K562 (cell line): ENCODE results near the gene CTSF. TPM values are rescaled to one million over a fixed set of nuclear protein-coding genes. Genes with fewer than 3 reads are reported as not detected.

Source experiments
- ATAC-seq: fragments of 200-7000 bp; cut with Tn5 transposase; 3 replicates; pipeline ENCODE4 v1.9.1; 2020; ENCODE audit warnings: moderate library complexity
- BruUV-seq: library from RNA; stranded (reverse); fragments of 400-500 nt; replicated peaks from 2 replicates; lab custom pipeline; 2021; lab: Mats Ljungman, UMichigan
- CTCF ChIA-PET: fragments of 300-600 bp; formaldehyde crosslinking; extraction: SDS; loops from one replicate; lab custom pipeline; 2021; ENCODE audit warnings: low intra/inter-chr PET ratio; lab: Yijun Ruan, JAX
- POLR2A ChIA-PET: fragments of 300-600, 350-650 bp; sonication (Branson Sonifier 250); formaldehyde crosslinking; extraction: SDS; loops from one replicate; lab custom pipeline; 2021; ENCODE audit warnings: antibody characterized with exemption, inconsistent platforms; lab: Yijun Ruan, JAX
- DNase-seq, 4 experiments: peaks; one replicate each; pipeline versions ENCODE4 v3.0.0 to v3.0.0-alpha.2; 2011 to 2018; ENCODE audit warnings: low spot score in 3 of 4, mixed read lengths in 3 of 4; ENCODE audit errors: extremely low read depth in 1 of 4
- FAIRE-seq: peaks from 2 replicates; lab custom pipeline; 2011; peaks lifted over from hg19 to GRCh38; lab: Jason Lieb, UNC
- H2AFZ ChIP-seq: 2 replicates; pipeline ENCODE4 v1.6.0; 2011; ENCODE audit warnings: low read depth, low read length, control low read depth, inconsistent platforms
- H3K27ac ChIP-seq: fragments of 200-600 bp; 3 replicates; pipeline ENCODE4 v1.8.0; 2011; ENCODE audit warnings: low read depth, mild to moderate bottlenecking, control low read depth, inconsistent platforms, low read length, moderate library complexity, mixed read lengths; ENCODE audit errors: extremely low read depth
- H3K27me3 ChIP-seq, 2 experiments: fragments of 300-600 bp in 1 of 2; 2 replicates in 1 of 2; 3 replicates in 1 of 2; pipeline versions ENCODE4 v1.6.0 to v1.8.0; 2011; ENCODE audit warnings: inconsistent platforms in 2 of 2, low read length in 2 of 2, mild to moderate bottlenecking in 1 of 2, mixed read lengths in 1 of 2, moderate library complexity in 1 of 2; ENCODE audit not compliant: control insufficient read depth in 2 of 2, insufficient read depth in 2 of 2
- H3K36me3 ChIP-seq: fragments of 300-600 bp; 3 replicates; pipeline ENCODE4 v1.8.0; 2011; ENCODE audit warnings: mild to moderate bottlenecking, low read length, inconsistent platforms; ENCODE audit not compliant: control insufficient read depth, insufficient read depth
- H3K4me1 ChIP-seq, 2 experiments: fragments of 200-600 bp in 1 of 2; replicated peaks in 1 of 2; 2 replicates in 1 of 2; 3 replicates in 1 of 2; pipeline versions ENCODE4 v1.5.1 to v1.8.0; 2011; ENCODE audit warnings: inconsistent platforms in 2 of 2, low read length in 2 of 2, mild to moderate bottlenecking in 1 of 2, mixed read lengths in 1 of 2, moderate library complexity in 1 of 2; ENCODE audit not compliant: control insufficient read depth in 2 of 2, insufficient read depth in 2 of 2
- H3K4me2 ChIP-seq: 2 replicates; pipeline ENCODE4 v1.6.1; 2011; ENCODE audit warnings: low read length, control low read depth, inconsistent platforms, mixed read lengths; ENCODE audit not compliant: insufficient read depth
- H3K4me3 ChIP-seq: fragments of 200-600 bp; sonication (generic), shearing (Covaris generic); 2 replicates; pipeline ENCODE4 v1.5.1; 2016; ENCODE audit warnings: control low read depth, inconsistent platforms
- H3K79me2 ChIP-seq: fragments of 200-600 bp; 3 replicates; pipeline ENCODE4 v1.8.0; 2011; ENCODE audit warnings: low read length, inconsistent platforms; ENCODE audit not compliant: control insufficient read depth, insufficient read depth
- H3K9ac ChIP-seq, 2 experiments: 2 replicates each; pipeline versions ENCODE4 v1.6.0 to v1.6.1; 2011; ENCODE audit warnings: low read depth in 2 of 2, low read length in 2 of 2, control low read depth in 1 of 2, inconsistent platforms in 1 of 2, mild to moderate bottlenecking in 1 of 2, mixed read lengths in 1 of 2; ENCODE audit not compliant: insufficient read depth in 1 of 2
- H3K9me1 ChIP-seq: one replicate; pipeline ENCODE4 v1.6.0; 2011; ENCODE audit warnings: inconsistent platforms, mild to moderate bottlenecking, low read length, moderate library complexity; ENCODE audit not compliant: control insufficient read depth, insufficient read depth
- H3K9me3 ChIP-seq: replicated peaks from 2 replicates; pipeline ENCODE4 v1.5.1; 2011; ENCODE audit warnings: low read depth, low read length, inconsistent platforms; ENCODE audit not compliant: control insufficient read depth, insufficient read depth
- H4K20me1 ChIP-seq: replicated peaks from 2 replicates; pipeline ENCODE4 v1.6.1; 2011; ENCODE audit warnings: low read length, inconsistent platforms, mixed read lengths; ENCODE audit not compliant: control insufficient read depth, insufficient read depth
- ATF4 ChIP-seq: fragments of 450-650 bp; formaldehyde crosslinking; IDR thresholded peaks from 2 replicates; pipeline ENCODE4 v1.4.0; 2022; ENCODE audit warnings: mild to moderate bottlenecking, moderate library complexity
- BMI1 ChIP-seq: fragments of 150-350 bp; IDR thresholded peaks from 2 replicates; pipeline ENCODE4 v1.6.1; 2014; ENCODE audit warnings: low read length
- GATA2 ChIP-seq: sonication (generic); formaldehyde crosslinking; IDR thresholded peaks from 2 replicates; pipeline ENCODE4 v1.4.0; 2020; ENCODE audit warnings: mild to moderate bottlenecking, missing genetic modification reagents
- IFI16 ChIP-seq: fragments of 250-450 bp; sonication (Bioruptor Pico); IDR thresholded peaks from 2 replicates; pipeline ENCODE4 v2.1.2; 2022; ENCODE audit warnings: mild to moderate bottlenecking, inconsistent platforms
- PHF20 ChIP-seq: fragments of 450-650 bp; IDR thresholded peaks from 2 replicates; pipeline ENCODE4 v1.6.1; 2018; ENCODE audit not compliant: partially characterized antibody
- THAP7 ChIP-seq: fragments of 250-450 bp; sonication (Bioruptor Pico); IDR thresholded peaks from 2 replicates; pipeline ENCODE4 v1.5.0; 2021
- ZFX ChIP-seq: sonication (generic); formaldehyde crosslinking; IDR thresholded peaks from 2 replicates; pipeline ENCODE4 v1.8.0; 2022; ENCODE audit warnings: mild to moderate bottlenecking, missing genetic modification reagents, moderate library complexity
- WGBS: fragments of 100-300 bp; shearing (Covaris generic); methylation state at CpG from one replicate; pipeline ENCODE4 v1.1.6; 2016; ENCODE audit warnings: low coverage, mixed read lengths; ENCODE audit not compliant: insufficient coverage; ENCODE audit errors: missing lambda C conversion rate; 5-methylcytosine and 5-hydroxymethylcytosine counted together
- in situ Hi-C: fragments of 300-500 bp; cut with MboI; formaldehyde crosslinking; loops from 4 replicates; pipeline ENCODE4 v1.15.0; 2018; ENCODE audit warnings: inconsistent platforms, mixed read lengths
- intact Hi-C: fragments of 100-400 bp; cut with micrococcal nuclease; formaldehyde crosslinking; loops from 2 replicates; pipeline ENCODE4 v1.14.2; 2022
- polyA plus RNA-seq, 8 experiments: library from polyadenylated mRNA; depleted of rRNA in 4 of 8; stranded (reverse) in 5 of 8; unstranded in 3 of 8; fragments of >200 nt; fragmentation: Nextera tagmentation in 2 of 8; fragmentation: Illumina TruSeq in 1 of 8; extraction: Ambion mirVana in 2 of 8; extraction: Trizol in 1 of 8; gene quantifications; 2 replicates each; pipeline versions ENCODE4 v1.2.1 to v1.2.3, GENCODE V29; 2011 to 2014; ENCODE audit warnings: inconsistent platforms in 1 of 8, missing spikeins in 1 of 8
- total RNA-seq, 7 experiments: library from RNA; depleted of rRNA in 6 of 7; stranded (reverse); fragments of >200 nt in 6 of 7; fragmentation: Illumina TruSeq in 2 of 7; extraction: Trizol in 2 of 7; gene quantifications; 2 replicates each; pipeline versions ENCODE4 v1.2.1 to v1.2.3, GENCODE V29; 2011 to 2021; ENCODE audit warnings: low replicate concordance in 1 of 7

The CTSF gene
- total and polyA plus RNA-seq, 9 of the 15 experiments (the other 6 are each of a cell fraction or from before 2014, with no cell fraction given) = 0.41 to 10.5 (median 3.8) TPM

- intact Hi-C loops = no loop called here
- H3K9ac ChIP-seq = no peak overlapping the region
- CTCF ChIA-PET = no interaction called here
Observed at GRCh38 chr11:66532784-66533183, 35.6 kb downstream of the CTSF start.

More at GRCh38 chr11:66532784-66533183, 35.6 kb downstream of the CTSF start:
- H3K36me3 ChIP-seq = no peaks in the 10 kb centered on the region
- H3K4me3 ChIP-seq = no peak overlapping the region
- in situ Hi-C loops = no loop called here
- BruUV-seq = no TSS peak
- H4K20me1 ChIP-seq = no peaks in the 10 kb centered on the region
- H3K9me1 ChIP-seq = no peaks in the 10 kb centered on the region
- peaks cover 0 to 9% of the 10 kb centered on the region in 2 experiments; a peak in 1 of 5 replicates for H3K4me1 ChIP-seq
- POLR2A ChIA-PET = interaction anchor here (0.6 to 3.0 kb wide), 6 partner anchors 10 to 307 kb away, joined by 3 to 12 read pairs (median 4); partner anchors contain the start of gene ZDHHC24
- no peak overlapping the region for H2AFZ ChIP-seq
- TF ChIP-seq PHF20 = no peak
- no peak for TF ChIP-seq IFI16 (CRISPR knock-in tag)
- no peak for TF ChIP-seq ZFX (CRISPR knock-in tag)
- no peak for TF ChIP-seq GATA2 (CRISPR knock-in tag)
- TF ChIP-seq BMI1 = no peak
- TF ChIP-seq ATF4 (CRISPR knock-in tag) = no peak
- no peak for TF ChIP-seq THAP7 (CRISPR knock-in tag)
- H3K4me2 ChIP-seq = no peak overlapping the region
- FAIRE-seq (no peak), DNase-seq (no peak), ATAC-seq (no peak)
- no peaks in the 10 kb centered on the region for H3K27me3 ChIP-seq
- no peak overlapping the region for H3K27ac ChIP-seq
- H3K9me3 ChIP-seq = no peaks in the 10 kb centered on the region
- WGBS = 41% methylated on average over 6 of the region's 6 CpGs
- H3K79me2 ChIP-seq = no peaks in the 10 kb centered on the region
